HUES64 (cell line): ENCODE measurements around the gene PAPLN.
"Not testable (repeated sequence)": the region's sequence is repeated elsewhere in the genome, so short reads cannot be mapped to it uniquely, and the experiment has no call there.

ENCODE experiments used
- H3K27ac ChIP-seq: 2 replicates; pipeline ENCODE4 v1.7.0; 2013; ENCODE audit warnings: low read depth, low read length, inconsistent platforms
- H3K27me3 ChIP-seq: 2 replicates; pipeline ENCODE4 v1.6.1; 2013; ENCODE audit warnings: mild to moderate bottlenecking, low read length; ENCODE audit not compliant: insufficient read depth
- H3K36me3 ChIP-seq: 2 replicates; pipeline ENCODE4 v1.6.1; 2013; ENCODE audit warnings: mild to moderate bottlenecking, low read length; ENCODE audit not compliant: insufficient read depth
- H3K4me1 ChIP-seq: 2 replicates; pipeline ENCODE4 v1.6.1; 2013; ENCODE audit warnings: mild to moderate bottlenecking, low read length, moderate library complexity; ENCODE audit not compliant: insufficient read depth
- H3K4me3 ChIP-seq: 2 replicates; pipeline ENCODE4 v1.5.1; 2013; ENCODE audit warnings: mild to moderate bottlenecking, low read length, moderate library complexity
- H3K9ac ChIP-seq: 2 replicates; pipeline ENCODE4 v1.6.1; 2013; ENCODE audit warnings: mild to moderate bottlenecking, low read depth, low read length
- H3K9me3 ChIP-seq: 2 replicates; pipeline ENCODE4 v1.6.1; 2013; ENCODE audit warnings: low read depth, low read length; ENCODE audit not compliant: insufficient read depth
- WGBS: fragments of 150-250, 120-280 bp; methylation state at CpG from one replicate; pipeline ENCODE4 v1.1.7; 2013; ENCODE audit warnings: missing lambda C conversion rate; 5-methylcytosine and 5-hydroxymethylcytosine counted together

PAPLN gene

GRCh38 chr14:73295198-73295796, 58.0 kb downstream of the PAPLN start:
- Histone ChIP-seq H3K4me1 (peaks cover 6% of the 10 kb centered on the region), H3K9ac (no peak overlapping the region), H3K27ac (no peak overlapping the region), H3K4me3 (no peak overlapping the region), H3K36me3 (peaks cover 13% of the 10 kb centered on the region), H3K27me3 (no peaks in the 10 kb centered on the region), H3K9me3 (no peaks in the 10 kb centered on the region)
- WGBS, result 100% methylated on average over 1 of the region's 1 CpG

DNA sequence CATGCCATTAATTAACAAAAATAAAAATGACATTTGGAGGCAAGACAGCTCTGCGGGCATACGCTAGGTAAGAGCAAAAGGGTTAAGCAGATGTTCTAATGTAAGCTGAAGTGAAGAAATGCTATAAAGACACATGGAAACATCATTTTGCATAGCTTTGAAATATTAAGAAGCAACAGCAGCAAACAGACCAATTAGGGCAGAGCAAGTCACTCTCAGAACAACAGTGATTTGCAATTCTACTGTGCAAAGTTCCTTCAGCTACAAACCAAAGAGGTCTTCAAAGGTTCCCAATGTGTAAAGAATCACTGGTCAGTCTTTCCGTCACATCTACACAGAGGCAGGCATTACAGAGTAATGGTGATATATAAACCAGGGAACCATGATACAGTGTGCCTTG, 68.2 kb downstream of the PAPLN start:
- Histone ChIP-seq H3K27ac (no peak overlapping the region), H3K9me3 (no peaks in the 10 kb centered on the region), H3K27me3 (no peaks in the 10 kb centered on the region), H3K4me3 (no peak overlapping the region), H3K9ac (no peak overlapping the region), H3K36me3 (no peaks in the 10 kb centered on the region), H3K4me1 (no peaks in the 10 kb centered on the region)
- WGBS, result 70% methylated on average over 3 of the region's 3 CpGs

DNA sequence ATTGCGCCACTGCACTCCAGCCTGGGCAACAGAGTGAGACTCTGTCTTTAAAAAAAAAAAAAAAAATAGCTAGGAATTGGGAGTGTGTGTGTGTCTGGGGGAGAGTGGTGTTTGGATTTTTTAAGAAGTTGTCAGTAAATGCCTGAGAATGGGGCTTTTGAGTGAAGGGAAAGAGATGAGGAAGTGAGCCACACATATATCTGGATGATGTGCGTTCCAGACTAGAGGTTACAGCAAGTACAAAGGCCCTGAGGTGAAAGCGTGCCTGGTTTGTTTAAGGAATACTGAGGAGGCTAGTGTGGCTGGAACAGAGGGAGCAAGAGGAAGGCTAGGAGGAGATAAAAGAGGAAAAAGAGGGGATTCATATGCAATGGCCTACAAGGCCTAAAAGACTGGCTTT, 70.0 kb downstream of the PAPLN start:
- Histone ChIP-seq H3K9ac (no peak overlapping the region), H3K9me3 (no peaks in the 10 kb centered on the region), H3K36me3 (no peaks in the 10 kb centered on the region), H3K27ac (no peak overlapping the region), H3K4me1 (no peaks in the 10 kb centered on the region), H3K4me3 (no peak overlapping the region), H3K27me3 (no peaks in the 10 kb centered on the region)
- WGBS, result 96% methylated on average over 3 of the region's 3 CpGs

DNA sequence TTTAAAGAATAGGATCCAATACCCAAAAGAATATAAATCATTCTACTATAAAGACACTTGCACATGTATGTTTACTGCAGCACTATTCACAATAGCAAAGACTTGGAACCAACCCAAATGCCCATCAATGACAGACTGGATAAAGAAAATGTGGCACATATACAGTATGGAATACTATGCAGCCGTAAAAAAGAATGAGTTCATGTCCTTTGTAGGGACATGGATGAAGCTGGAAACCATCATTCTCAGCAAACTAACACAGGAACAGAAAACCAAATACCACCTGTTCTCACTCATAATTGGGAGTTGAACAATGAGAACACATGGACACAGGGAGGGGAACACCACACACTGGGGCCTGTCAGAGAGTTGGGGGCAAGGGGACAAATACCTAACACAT, 71.9 kb downstream of the PAPLN start:
- H3K36me3 ChIP-seq, H3K9ac ChIP-seq, H3K4me1 ChIP-seq, H3K9me3 ChIP-seq, H3K27me3 ChIP-seq, H3K27ac ChIP-seq, H3K4me3 ChIP-seq: not testable (repeated sequence)
- WGBS, result no CpG with 5 or more reads among the region's 1 CpG

DNA sequence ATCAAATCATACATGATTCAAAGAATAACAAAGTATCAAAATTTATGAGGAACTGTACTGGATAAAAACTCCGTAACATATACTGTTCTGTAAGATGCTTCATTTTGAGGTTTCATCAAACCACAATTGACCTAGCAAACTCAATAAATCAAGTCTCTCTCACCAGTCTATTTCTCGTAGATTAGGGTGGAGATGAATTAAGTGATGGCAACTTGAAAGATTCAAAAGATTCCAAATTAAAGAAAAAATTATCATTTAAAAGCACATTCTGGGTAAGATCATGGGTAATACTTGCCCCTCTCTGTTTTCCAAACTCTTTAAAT, 74.4 kb downstream of the PAPLN start:
- no peak overlapping the region for H3K9ac ChIP-seq
- no peaks in the 10 kb centered on the region for H3K4me1 ChIP-seq
- H3K27me3 ChIP-seq, result no peaks in the 10 kb centered on the region
- WGBS, result 100% methylated on average over 1 of the region's 2 CpGs
- no peaks in the 10 kb centered on the region for H3K9me3 ChIP-seq
- H3K27ac ChIP-seq, result no peak overlapping the region
- no peaks in the 10 kb centered on the region for H3K36me3 ChIP-seq
- H3K4me3 ChIP-seq, result no peak overlapping the region

- WGBS, result 94% methylated on average over 2 of the region's 3 CpGs
- no peaks in the 10 kb centered on the region for H3K36me3 ChIP-seq
- no peaks in the 10 kb centered on the region for H3K4me1 ChIP-seq
- H3K27ac ChIP-seq, result no peak overlapping the region
- no peaks in the 10 kb centered on the region for H3K27me3 ChIP-seq
- no peak overlapping the region for H3K4me3 ChIP-seq
- H3K9ac ChIP-seq, result no peak overlapping the region
- H3K9me3 ChIP-seq, result no peaks in the 10 kb centered on the region
These were observed 75.4 kb downstream of the PAPLN start for GRCh38 chr14:73312687-73313086.

DNA sequence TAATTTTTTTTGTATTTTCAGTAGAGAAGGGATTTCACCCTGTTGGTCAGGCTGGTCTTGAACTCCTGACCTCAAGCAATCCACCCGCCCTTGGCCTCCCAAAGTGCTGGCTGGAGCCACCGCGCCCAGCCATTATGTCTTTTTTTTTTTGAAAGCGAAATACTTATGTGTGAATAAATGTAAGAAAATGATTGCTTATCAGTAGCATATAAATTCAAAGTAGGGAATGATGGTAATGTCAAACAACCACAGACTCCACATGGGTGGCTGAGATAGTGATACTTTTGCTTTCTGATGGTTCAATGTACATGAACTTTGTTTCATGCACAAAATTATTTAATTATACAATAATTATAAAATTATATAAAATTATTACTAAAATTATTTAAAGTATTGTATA, 75.8 kb downstream of the PAPLN start:
- Histone ChIP-seq H3K9me3 (no peaks in the 10 kb centered on the region), H3K9ac (no peak overlapping the region), H3K4me1 (no peaks in the 10 kb centered on the region), H3K4me3 (no peak overlapping the region), H3K27ac (no peak overlapping the region), H3K36me3 (no peaks in the 10 kb centered on the region), H3K27me3 (no peaks in the 10 kb centered on the region)
- 91% methylated on average over 4 of the region's 4 CpGs for WGBS

- Histone ChIP-seq H3K27me3 (no peaks in the 10 kb centered on the region), H3K27ac (no peak overlapping the region), H3K4me3 (no peak overlapping the region), H3K9ac (no peak overlapping the region), H3K36me3 (0 out of 2 replicates have a peak, but pooled peaks cover 4% of the 10 kb centered on the region), H3K9me3 (no peaks in the 10 kb centered on the region), H3K4me1 (peaks cover 17% of the 10 kb centered on the region)
- WGBS, result 51% methylated on average over 3 of the region's 3 CpGs
These were observed 86.6 kb downstream of the PAPLN start for GRCh38 chr14:73323896-73324399.
